Panc1 (cell line): ENCODE results near the gene GRAMD1C. TPM values are rescaled to one million over a fixed set of nuclear protein-coding genes. Genes with fewer than 3 reads are reported as not detected.

ENCODE experiments used
- ATAC-seq: fragments of 200-7000 bp; cut with Tn5 transposase; 2 replicates; pipeline ENCODE4 v1.9.1; 2020; ENCODE audit warnings: mild to moderate bottlenecking, moderate library complexity
- BruUV-seq: library from RNA; stranded (reverse); fragments of 400-500 nt; replicated peaks from 2 replicates; lab custom pipeline; 2021; lab: Mats Ljungman, UMichigan
- CTCF ChIA-PET: fragments of 300-600 bp; sonication (Branson Sonifier 250); formaldehyde crosslinking; loops from one replicate; lab custom pipeline; 2022; ENCODE audit warnings: antibody characterized with exemption; lab: Charles Lee
- POLR2A ChIA-PET: fragments of 300-600 bp; sonication (Branson Sonifier 250); formaldehyde crosslinking; loops from one replicate; lab custom pipeline; 2022; ENCODE audit warnings: antibody characterized with exemption; lab: Charles Lee
- DNase-seq: peaks from one replicate; pipeline ENCODE4 v3.0.0-alpha.2; 2010; ENCODE audit warnings: low read depth, low spot score
- H3K27ac ChIP-seq: 2 replicates; pipeline ENCODE4 v1.5.1; 2011; ENCODE audit warnings: mild to moderate bottlenecking, low read length, inconsistent platforms
- H3K27me3 ChIP-seq: fragments of 200-500 bp; sonication (Bioruptor generic); 2 replicates; pipeline ENCODE4 v1.6.0; 2014; ENCODE audit warnings: low read length, inconsistent platforms; ENCODE audit not compliant: control insufficient read depth, insufficient read depth
- H3K36me3 ChIP-seq: fragments of 200-500 bp; sonication (Bioruptor generic); 2 replicates; pipeline ENCODE4 v1.5.1; 2014; ENCODE audit warnings: inconsistent platforms, mild to moderate bottlenecking, low read length, moderate library complexity; ENCODE audit not compliant: control insufficient read depth, insufficient read depth
- H3K4me1 ChIP-seq: 2 replicates; pipeline ENCODE4 v1.5.1; 2011; ENCODE audit warnings: inconsistent platforms, mild to moderate bottlenecking, low read length, moderate library complexity; ENCODE audit not compliant: control insufficient read depth, insufficient read depth
- H3K4me3 ChIP-seq, 2 experiments: 2 replicates each; pipeline ENCODE4 v1.5.1; 2011 to 2012; ENCODE audit warnings: low read depth in 2 of 2, low read length in 2 of 2, mild to moderate bottlenecking in 2 of 2, inconsistent platforms in 1 of 2, moderate library complexity in 1 of 2
- H3K9me3 ChIP-seq: fragments of 200-500 bp; sonication (Bioruptor generic); 2 replicates; pipeline ENCODE4 v1.5.1; 2014; ENCODE audit warnings: low read depth, mild to moderate bottlenecking, inconsistent platforms, low read length, moderate library complexity; ENCODE audit not compliant: control insufficient read depth, insufficient read depth
- POLR2AphosphoS5 ChIP-seq: IDR thresholded peaks from 2 replicates; pipeline ENCODE4 v1.6.1; 2012; ENCODE audit warnings: mild to moderate bottlenecking, low read depth, low read length, moderate library complexity
- SIN3A ChIP-seq: IDR thresholded peaks from 2 replicates; pipeline ENCODE4 v1.6.1; 2012; ENCODE audit warnings: low read depth, mild to moderate bottlenecking, low read length, moderate library complexity, borderline replicate concordance; ENCODE audit not compliant: insufficient read depth
- TCF7L2 ChIP-seq: IDR thresholded peaks from 2 replicates; pipeline ENCODE4 v1.6.1; 2011; ENCODE audit warnings: mild to moderate bottlenecking, low read depth, low read length, inconsistent platforms
- in situ Hi-C: cut with HindIII; loops from 2 replicates; pipeline ENCODE4 v1.10.0; 2016; ENCODE audit warnings: low sequenced_read_pairs, low pct_unique_long_range_greater_than_20kb
- intact Hi-C: fragments of 100-400 bp; cut with micrococcal nuclease; formaldehyde crosslinking; loops from one replicate; pipeline ENCODE4 v1.10.0; 2022; ENCODE audit not compliant: unreplicated experiment
- total RNA-seq: library from RNA; stranded (reverse); gene quantifications from one replicate; pipeline ENCODE4 v1.2.1, GENCODE V29; 2021; ENCODE audit not compliant: unreplicated experiment
- TF ChIP-seq, protein P1 (sequence below), 2 experiments: IDR thresholded peaks; 2 replicates each; pipeline ENCODE4 v1.6.1; 2011 to 2012; ENCODE audit warnings: low read depth in 2 of 2, control low read depth in 1 of 2, low read length in 1 of 2, mild to moderate bottlenecking in 1 of 2, moderate library complexity in 1 of 2; ENCODE audit not compliant: insufficient read depth in 1 of 2
- TF ChIP-seq, protein P2 (sequence below): fragments of 450-650 bp; IDR thresholded peaks from 2 replicates; pipeline ENCODE4 v1.5.1; 2017; ENCODE audit warnings: mild to moderate bottlenecking

Gene GRAMD1C
- total RNA-seq, 1 experiment from 2014 or later, result 3.9 TPM

DNA sequence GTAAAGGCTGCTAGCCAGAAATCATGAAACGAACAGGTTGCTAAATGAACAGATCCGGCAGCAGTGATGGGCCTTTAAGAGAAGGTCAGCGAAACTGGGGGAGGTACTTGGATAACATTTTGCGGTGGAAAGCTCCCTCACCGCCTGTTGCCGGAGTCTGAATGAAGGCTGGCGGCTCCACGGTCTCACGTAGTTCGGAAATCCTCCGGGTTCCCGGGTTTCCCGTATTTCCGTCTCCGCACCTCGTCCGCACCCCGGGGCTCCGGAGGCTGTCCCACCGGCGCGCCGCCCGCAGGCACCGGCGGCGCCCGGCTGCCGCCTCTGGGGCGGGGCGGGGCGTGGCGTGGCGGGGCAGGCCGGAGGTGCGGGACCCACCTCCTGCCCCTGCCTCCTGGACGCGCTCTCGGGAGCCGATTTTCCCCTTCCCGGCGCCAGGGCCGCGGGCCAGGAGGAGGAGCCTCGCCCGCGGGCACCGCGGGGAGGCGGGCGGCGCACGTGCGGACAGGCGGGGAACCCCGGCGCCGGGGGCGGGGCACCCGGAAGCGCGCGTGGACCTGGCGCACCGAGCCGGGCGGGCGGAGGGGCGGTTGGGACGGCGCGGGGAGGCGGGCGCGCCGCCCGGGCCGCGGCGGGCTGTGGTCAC lies 108.9 kb downstream of the GRAMD1C start, which contains the start of gene ZDHHC23:
Gene ZDHHC23 (plus strand): TSS at position 642 of the 643 bp plus-strand sequence. CDS start 790 bp downstream, outside the sequence.
- CTCF ChIA-PET, result no interaction called here

DNA sequence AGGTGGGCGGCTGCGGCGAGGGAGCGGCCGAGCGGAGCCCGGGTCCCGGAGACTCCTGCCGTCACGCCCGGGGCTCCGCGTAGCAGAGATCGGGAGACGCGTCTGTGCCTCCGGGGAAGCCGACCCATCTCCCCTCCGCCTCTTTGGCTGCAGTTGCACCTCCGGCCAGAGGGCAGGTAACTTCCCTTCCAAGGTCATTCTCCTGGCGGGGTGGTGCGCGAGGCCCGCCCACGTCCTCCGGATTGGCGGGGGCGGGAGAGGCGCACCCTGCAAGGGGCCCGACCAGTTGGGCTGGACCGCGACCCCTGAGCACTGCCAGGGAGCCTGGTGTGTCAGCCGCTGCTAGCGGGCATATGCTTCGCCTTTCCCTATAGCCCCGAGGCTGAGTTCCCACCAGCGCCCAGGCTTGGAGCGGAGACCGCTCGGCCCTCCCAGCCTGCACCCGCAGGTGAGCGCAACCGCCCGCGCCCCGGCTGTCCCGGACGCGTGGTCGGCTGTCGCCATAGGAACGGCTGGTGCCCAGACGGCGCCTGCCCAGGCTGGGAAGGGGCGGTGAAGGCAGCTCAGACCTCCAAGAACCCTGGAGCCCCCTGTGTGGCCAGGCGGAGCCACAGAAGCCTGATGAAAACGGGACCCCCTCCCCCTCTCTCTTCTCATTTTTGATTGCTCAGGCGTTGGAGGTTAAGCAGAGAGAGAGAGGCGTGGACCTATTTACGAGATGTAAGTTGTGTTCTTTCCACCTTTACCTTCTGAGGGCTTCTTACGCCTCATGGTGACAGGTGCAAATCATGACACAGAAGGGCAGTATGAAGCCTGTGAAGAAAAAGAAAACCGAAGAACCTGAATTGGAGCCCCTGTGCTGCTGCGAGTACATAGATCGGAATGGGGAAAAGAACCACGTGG lies 109.7 kb downstream of the GRAMD1C start:
- ChIA-PET CTCF (no interaction called here), POLR2A (no interaction called here)
- BruUV-seq, result no TSS peak
- Histone ChIP-seq H3K9me3 (no peaks in the 10 kb centered on the region), H3K36me3 (no peaks in the 10 kb centered on the region), H3K27me3 (no peaks in the 10 kb centered on the region), H3K4me3 (peak overlapping the region; percentile 68 to 75), H3K4me1 (peaks cover 11% of the 10 kb centered on the region), H3K27ac (no peak overlapping the region)
- in situ Hi-C loops (no loop called here), intact Hi-C loops (no loop called here)
- TF ChIP-seq POLR2AphosphoS5, result no peak
- no peak for TF ChIP-seq TCF7L2
- no peak for TF ChIP-seq SIN3A
- TF ChIP-seq, protein P1, sequence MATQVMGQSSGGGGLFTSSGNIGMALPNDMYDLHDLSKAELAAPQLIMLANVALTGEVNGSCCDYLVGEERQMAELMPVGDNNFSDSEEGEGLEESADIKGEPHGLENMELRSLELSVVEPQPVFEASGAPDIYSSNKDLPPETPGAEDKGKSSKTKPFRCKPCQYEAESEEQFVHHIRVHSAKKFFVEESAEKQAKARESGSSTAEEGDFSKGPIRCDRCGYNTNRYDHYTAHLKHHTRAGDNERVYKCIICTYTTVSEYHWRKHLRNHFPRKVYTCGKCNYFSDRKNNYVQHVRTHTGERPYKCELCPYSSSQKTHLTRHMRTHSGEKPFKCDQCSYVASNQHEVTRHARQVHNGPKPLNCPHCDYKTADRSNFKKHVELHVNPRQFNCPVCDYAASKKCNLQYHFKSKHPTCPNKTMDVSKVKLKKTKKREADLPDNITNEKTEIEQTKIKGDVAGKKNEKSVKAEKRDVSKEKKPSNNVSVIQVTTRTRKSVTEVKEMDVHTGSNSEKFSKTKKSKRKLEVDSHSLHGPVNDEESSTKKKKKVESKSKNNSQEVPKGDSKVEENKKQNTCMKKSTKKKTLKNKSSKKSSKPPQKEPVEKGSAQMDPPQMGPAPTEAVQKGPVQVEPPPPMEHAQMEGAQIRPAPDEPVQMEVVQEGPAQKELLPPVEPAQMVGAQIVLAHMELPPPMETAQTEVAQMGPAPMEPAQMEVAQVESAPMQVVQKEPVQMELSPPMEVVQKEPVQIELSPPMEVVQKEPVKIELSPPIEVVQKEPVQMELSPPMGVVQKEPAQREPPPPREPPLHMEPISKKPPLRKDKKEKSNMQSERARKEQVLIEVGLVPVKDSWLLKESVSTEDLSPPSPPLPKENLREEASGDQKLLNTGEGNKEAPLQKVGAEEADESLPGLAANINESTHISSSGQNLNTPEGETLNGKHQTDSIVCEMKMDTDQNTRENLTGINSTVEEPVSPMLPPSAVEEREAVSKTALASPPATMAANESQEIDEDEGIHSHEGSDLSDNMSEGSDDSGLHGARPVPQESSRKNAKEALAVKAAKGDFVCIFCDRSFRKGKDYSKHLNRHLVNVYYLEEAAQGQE (IDR thresholded peaks at IDR 0.05; ENCODE audit: insufficient read depth in 1 of 2, low read depth in 2 of 2, low read length in 1 of 2), result no peak
- TF ChIP-seq, protein P2, sequence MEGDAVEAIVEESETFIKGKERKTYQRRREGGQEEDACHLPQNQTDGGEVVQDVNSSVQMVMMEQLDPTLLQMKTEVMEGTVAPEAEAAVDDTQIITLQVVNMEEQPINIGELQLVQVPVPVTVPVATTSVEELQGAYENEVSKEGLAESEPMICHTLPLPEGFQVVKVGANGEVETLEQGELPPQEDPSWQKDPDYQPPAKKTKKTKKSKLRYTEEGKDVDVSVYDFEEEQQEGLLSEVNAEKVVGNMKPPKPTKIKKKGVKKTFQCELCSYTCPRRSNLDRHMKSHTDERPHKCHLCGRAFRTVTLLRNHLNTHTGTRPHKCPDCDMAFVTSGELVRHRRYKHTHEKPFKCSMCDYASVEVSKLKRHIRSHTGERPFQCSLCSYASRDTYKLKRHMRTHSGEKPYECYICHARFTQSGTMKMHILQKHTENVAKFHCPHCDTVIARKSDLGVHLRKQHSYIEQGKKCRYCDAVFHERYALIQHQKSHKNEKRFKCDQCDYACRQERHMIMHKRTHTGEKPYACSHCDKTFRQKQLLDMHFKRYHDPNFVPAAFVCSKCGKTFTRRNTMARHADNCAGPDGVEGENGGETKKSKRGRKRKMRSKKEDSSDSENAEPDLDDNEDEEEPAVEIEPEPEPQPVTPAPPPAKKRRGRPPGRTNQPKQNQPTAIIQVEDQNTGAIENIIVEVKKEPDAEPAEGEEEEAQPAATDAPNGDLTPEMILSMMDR, result no peak
- peak; percentile 76 for ATAC-seq
- DNase-seq, result no peak

More for the DNA sequence above, 108.9 kb downstream of the GRAMD1C start, which contains the start of gene ZDHHC23:
- no TSS peak for BruUV-seq
- TF ChIP-seq POLR2AphosphoS5, result peak; percentile 46; the same call in 1 of the 2 replicates
- TF ChIP-seq, protein P1 (IDR thresholded peaks at IDR 0.05; ENCODE audit: insufficient read depth in 1 of 2, low read depth in 2 of 2, low read length in 1 of 2), result no peak
- peak; percentile 74; the same call in 1 of the 2 replicates for TF ChIP-seq SIN3A
- TF ChIP-seq, protein P2, result no peak
- no peak for TF ChIP-seq TCF7L2
- Histone ChIP-seq H3K27me3 (no peaks in the 10 kb centered on the region), H3K4me1 (peaks cover 11% of the 10 kb centered on the region), H3K9me3 (no peaks in the 10 kb centered on the region), H3K36me3 (no peaks in the 10 kb centered on the region), H3K4me3 (peak within 1 kb of the TSS; percentile 68 to 75), H3K27ac (peak within 1 kb of the TSS; percentile 68)
- ATAC-seq (peak; percentile 92), DNase-seq (no peak)
- in situ Hi-C loops (no loop called here), intact Hi-C loops (no loop called here)
- POLR2A ChIA-PET, result no interaction called here
